ENCODE results near the gene SUFU. TPM values are rescaled to one million over a fixed set of nuclear protein-coding genes. Genes with fewer than 3 reads are reported as not detected.
A peak's percentile ranks its signal among the peaks of the same experiment; 100 is the strongest.

The SUFU gene
- total and polyA plus RNA-seq, 2 of the 4 experiments (the other 2 are of a cell fraction) = 2.2 to 11.0 TPM

GRCh38 chr10:102460836-102461186 lies 43.0 kb upstream of the SUFU start:
- Histone ChIP-seq H2AK9ac (replicated peaks; ENCODE audit: low read depth, low read length, poor library complexity) (peak overlapping the region; percentile 73), H3K9me1 (ENCODE audit: insufficient read depth, low read length) (peaks cover 9% of the 10 kb centered on the region), H3K36me3 (ENCODE audit: control insufficient read depth, insufficient read depth, low read length) (no peaks in the 10 kb centered on the region), H2BK120ac (ENCODE audit: low read depth, low read length) (peak overlapping the region; percentile 42), H4K20me1 (ENCODE audit: insufficient read depth, low read length) (no peaks in the 10 kb centered on the region), H4K91ac (ENCODE audit: insufficient read depth, low read depth, low read length) (peak overlapping the region; percentile 36; the same call in 1 of the 2 replicates), H3K56ac (ENCODE audit: extremely low read depth, insufficient read depth, low read length) (no peak overlapping the region), H3K4me1 (ENCODE audit: control insufficient read depth, insufficient read depth, low read length) (peaks cover 12% of the 10 kb centered on the region), H3K9ac (ENCODE audit: low read depth, low read length) (peak overlapping the region; percentile 29; the same call in 1 of the 2 replicates), H3K27me3 (ENCODE audit: control insufficient read depth, insufficient read depth, low read length) (peaks cover 16% of the 10 kb centered on the region), H4K8ac (ENCODE audit: low read depth in 2 of 2, low read length in 2 of 2) (peak overlapping the region; percentile 91 to 95), H4K5ac (ENCODE audit: low read depth, low read length) (peak overlapping the region; percentile 95), H3K27ac (ENCODE audit: insufficient read depth, low read length) (no peak overlapping the region), H3K79me1 (ENCODE audit: low read depth in 1 of 2, low read length in 2 of 2) (no peaks in the 10 kb centered on the region), H3K18ac (ENCODE audit: low read depth, low read length) (peak overlapping the region; percentile 37; the same call in 1 of the 2 replicates), H3K14ac (replicated peaks; ENCODE audit: low read depth, low read length) (peak overlapping the region; percentile 53), H3K4me2 (ENCODE audit: low read depth, low read length) (peak overlapping the region; percentile 94), H3K23ac (ENCODE audit: low read depth, low read length) (peak overlapping the region; percentile 11; the same call in 1 of the 2 replicates), H2BK5ac (ENCODE audit: low read depth, low read length, poor library complexity, severe bottlenecking) (no peak overlapping the region), H2BK20ac (ENCODE audit: low read depth, low read length) (no peak overlapping the region), H2AK5ac (ENCODE audit: low read depth, low read length) (no peak overlapping the region), H3K4me3 (ENCODE audit: insufficient read depth, low read depth, low read length) (peak overlapping the region; percentile 58), H2BK15ac (ENCODE audit: low read depth, low read length) (no peak overlapping the region; the same call in 2 of the 3 replicates), H3K4ac (ENCODE audit: low read depth, low read length) (peak overlapping the region; percentile 82; the same call in 1 of the 2 replicates), H2AFZ (replicated peaks; ENCODE audit: low read length, poor library complexity) (peak overlapping the region; percentile 94), H3K9me3 (ENCODE audit: control insufficient read depth, insufficient read depth, low read length) (no peaks in the 10 kb centered on the region)
- intact Hi-C loops (cut with micrococcal nuclease) (no loop called here), in situ Hi-C loops (cut with MboI; ENCODE audit: low sequenced_read_pairs) (no loop called here), dilution Hi-C loops (cut with HindIII; ENCODE audit: low sequenced_read_pairs, unreplicated experiment) (no loop called here)
- CTCF ChIA-PET = no interaction called here
- no peak for DNase-seq
- POLR2A ChIA-PET (ENCODE audit: unreplicated experiment) = no interaction called here
- 37% methylated on average over 5 of the region's 8 CpGs; no CpG with 5 or more reads in 1 of the 2 experiments for WGBS, 2 experiments (ENCODE audit: extremely low coverage in 2 of 2, insufficient read length in 1 of 2)
- no TSS peak for BruUV-seq (replicated peaks)
- ATAC-seq (ENCODE audit: low read depth) = no peak
- TF ChIP-seq CEBPB (IDR thresholded peaks at IDR 0.05; ENCODE audit: low read depth, low read length) = no peak
- TF ChIP-seq RFX5 (IDR thresholded peaks at IDR 0.05; ENCODE audit: low read depth, low read length) = no peak
- TF ChIP-seq SMC3 (IDR thresholded peaks at IDR 0.05; ENCODE audit: low read depth, low read length) = no peak
- TF ChIP-seq BHLHE40 (IDR thresholded peaks at IDR 0.05; ENCODE audit: low read depth, low read length) = no peak
- TF ChIP-seq FOS (IDR thresholded peaks at IDR 0.05; ENCODE audit: low read depth, low read length) = no peak
- TF ChIP-seq CTCF (conservative IDR thresholded peaks at IDR 0.05; ENCODE audit: low read depth, low read length) = no peak
- TF ChIP-seq CHD1 (IDR thresholded peaks at IDR 0.05; ENCODE audit: low read depth, low read length) = no peak
- TF ChIP-seq RCOR1 (IDR thresholded peaks at IDR 0.05; ENCODE audit: insufficient replicate concordance, low read length) = no peak
- no peak for TF ChIP-seq NFE2L2 (IDR thresholded peaks at IDR 0.05; ENCODE audit: low read depth, low read length)
- TF ChIP-seq ELK1 (IDR thresholded peaks at IDR 0.05; ENCODE audit: borderline replicate concordance, low read depth, low read length) = no peak
- TF ChIP-seq MAFK (IDR thresholded peaks at IDR 0.05; ENCODE audit: low read depth, low read length) = no peak
- no peak for TF ChIP-seq RAD21 (IDR thresholded peaks at IDR 0.05; ENCODE audit: low read length)
- TF ChIP-seq MAZ (IDR thresholded peaks at IDR 0.05; ENCODE audit: borderline replicate concordance, low read depth, low read length) = no peak
- no peak for TF ChIP-seq POLR2A (IDR thresholded peaks at IDR 0.05; ENCODE audit: low read depth, low read length)
- no peak for TF ChIP-seq USF2 (IDR thresholded peaks at IDR 0.05; ENCODE audit: low read depth, low read length)
- TF ChIP-seq MXI1 (IDR thresholded peaks at IDR 0.05; ENCODE audit: borderline replicate concordance, low read depth, low read length) = no peak

Measured in IMR-90 (cell line).